Peyer's patch (tissue), 4 donors: Measurements from ENCODE around the gene KLHL40.

Experiments
- CTCF ChIP-seq, 6 experiments: fragments of 450-650 bp in 4 of 6; fragments of 200-600 bp in 2 of 6; sonication (generic) in 1 of 6; IDR thresholded peaks; one replicate each; pipeline ENCODE4 v1.5.1; 2017 to 2019; ENCODE audit warnings: antibody characterized with exemption in 6 of 6, mild to moderate bottlenecking in 3 of 6, moderate library complexity in 1 of 6
- POLR2A ChIP-seq, 2 donors: fragments of 450-650 bp; IDR thresholded peaks; one replicate each; pipeline ENCODE4 v1.5.1; 2017; ENCODE audit warnings: antibody characterized with exemption in 2 of 2, mild to moderate bottlenecking in 2 of 2, moderate library complexity in 2 of 2

- TF ChIP-seq CTCF (IDR thresholded peaks at IDR 0.05) (no peak), POLR2A (IDR thresholded peaks at IDR 0.05) (no peak)
These were observed 4.2 kb downstream of the KLHL40 start for GRCh38 chr3:42689421-42690014.
